ENCODE results near the gene AIFM1.
"Not testable (repeated sequence)": the region's sequence is repeated elsewhere in the genome, so short reads cannot be mapped to it uniquely, and the experiment has no call there.

AIFM1 gene

DNA sequence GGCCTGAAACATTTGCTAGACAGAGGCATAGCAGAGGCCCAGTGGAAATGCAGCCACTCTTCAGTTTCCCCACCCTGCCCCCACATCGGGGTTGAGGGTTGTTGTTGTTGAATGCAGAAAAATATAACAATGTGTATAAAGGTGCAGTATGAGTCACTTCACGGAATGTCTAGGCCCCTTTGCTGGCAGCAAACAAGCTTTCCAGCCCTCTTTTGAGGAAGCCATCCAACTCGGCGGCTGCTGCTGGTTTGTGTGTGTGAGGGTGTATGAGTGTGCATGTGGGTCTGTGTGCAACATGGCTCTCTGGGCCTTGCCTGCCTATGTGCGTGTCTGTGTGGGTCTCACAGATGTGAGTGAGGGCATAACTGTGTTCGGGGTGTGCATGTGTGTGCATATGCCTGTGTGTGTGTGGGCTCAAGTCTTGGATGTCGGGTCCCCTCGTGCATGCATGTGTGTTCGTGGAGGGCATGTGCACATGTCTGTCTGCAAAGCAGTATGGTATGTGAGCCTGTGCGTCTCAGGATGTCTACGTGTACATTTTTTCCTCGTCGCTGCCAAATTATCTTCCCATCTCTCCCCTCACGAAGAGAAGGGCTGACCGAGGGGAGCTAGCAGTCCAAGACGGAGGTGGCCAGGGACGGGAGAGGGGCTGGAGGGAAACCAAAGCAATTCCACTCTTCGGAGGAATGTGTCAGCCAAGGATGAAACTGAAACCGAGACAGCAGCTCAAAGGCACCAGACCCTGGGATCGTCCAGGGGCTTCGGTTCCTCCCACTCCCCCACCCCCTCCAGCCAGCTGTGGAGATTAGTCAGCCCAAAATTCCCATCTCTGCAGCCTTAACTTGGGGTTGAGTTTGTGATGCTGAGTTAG, 47.0 kb downstream of the AIFM1 start:
- DNase-seq: no peak

DNA sequence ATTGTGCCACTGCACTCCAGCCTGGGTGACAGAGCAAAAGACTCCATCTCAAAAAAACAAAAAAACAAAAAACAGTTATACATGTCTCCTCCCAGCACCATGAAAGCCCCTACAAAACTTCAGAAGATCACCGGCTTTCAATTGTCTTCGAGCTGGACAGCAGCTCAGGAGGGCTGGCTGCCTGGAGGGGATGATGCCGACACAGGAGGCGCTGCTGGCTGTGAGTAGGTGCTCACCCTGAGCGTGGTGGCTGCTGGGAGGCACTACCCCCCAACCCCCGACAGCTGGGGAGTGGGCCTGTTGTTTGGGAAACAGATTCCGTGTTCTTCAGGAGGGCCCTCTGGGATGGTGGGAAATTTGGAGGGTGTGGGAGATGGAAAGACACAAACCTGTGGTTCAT, 48.5 kb downstream of the AIFM1 start:
- DNase-seq: no peak

DNA sequence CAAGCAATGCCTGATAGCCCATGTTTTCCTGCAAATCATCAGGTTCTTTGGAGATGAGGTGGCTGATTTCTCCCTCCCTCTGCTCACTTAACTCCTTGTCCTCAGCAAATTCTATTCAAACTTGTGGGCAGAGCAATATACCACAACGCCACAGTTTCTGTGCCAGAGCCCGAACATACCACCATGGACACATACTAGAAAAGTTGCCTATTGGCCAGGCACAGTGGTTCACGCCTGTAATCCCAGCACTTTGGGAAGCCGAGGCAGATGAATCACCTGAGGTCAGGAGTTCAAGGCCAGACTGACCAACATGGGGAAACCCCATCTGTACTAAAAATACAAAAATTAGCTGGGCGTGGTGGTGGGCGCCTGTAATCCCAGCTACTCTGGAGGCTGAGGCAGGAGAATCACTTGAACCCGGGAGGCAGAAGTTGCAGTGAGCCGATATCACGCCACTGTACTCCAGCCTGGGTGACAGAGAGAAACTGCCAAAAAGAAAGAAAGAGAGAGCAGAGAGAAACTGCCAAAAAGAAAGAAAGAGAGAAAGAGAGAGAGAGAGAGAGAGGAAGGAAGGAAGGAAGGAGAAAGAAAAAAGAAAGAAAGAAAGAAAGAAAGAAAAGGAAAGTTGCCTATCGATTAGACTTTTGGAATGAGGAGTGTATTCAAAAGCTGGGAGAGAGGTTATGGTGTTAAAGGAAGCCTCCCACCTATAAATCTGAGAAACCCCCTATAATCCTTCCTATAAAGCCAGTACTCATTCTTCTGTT, 50.3 kb downstream of the AIFM1 start:
- DNase-seq: not testable (repeated sequence)

DNA sequence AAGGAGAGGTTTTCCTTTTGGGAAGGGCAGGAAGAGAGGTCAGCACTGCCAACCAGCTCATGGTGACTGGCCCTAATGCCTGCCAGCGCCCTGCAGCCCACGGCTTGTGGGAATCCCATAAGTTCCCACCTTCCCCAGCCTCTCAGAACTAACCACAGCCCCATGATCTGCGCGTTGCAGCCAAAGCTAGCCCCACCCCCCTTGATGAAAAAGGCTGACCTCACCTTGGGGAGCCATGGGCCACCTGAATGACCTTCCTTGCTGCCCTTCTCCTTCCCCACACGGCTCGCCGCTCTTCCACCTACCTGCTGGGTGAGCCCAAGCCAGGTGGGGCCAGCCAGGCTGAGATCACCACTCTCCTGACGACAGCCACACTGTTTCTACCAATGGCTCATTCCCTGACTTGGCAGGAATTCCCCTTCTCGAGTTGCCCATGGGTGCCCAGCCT, 51.5 kb downstream of the AIFM1 start:
- no peak for DNase-seq

DNA sequence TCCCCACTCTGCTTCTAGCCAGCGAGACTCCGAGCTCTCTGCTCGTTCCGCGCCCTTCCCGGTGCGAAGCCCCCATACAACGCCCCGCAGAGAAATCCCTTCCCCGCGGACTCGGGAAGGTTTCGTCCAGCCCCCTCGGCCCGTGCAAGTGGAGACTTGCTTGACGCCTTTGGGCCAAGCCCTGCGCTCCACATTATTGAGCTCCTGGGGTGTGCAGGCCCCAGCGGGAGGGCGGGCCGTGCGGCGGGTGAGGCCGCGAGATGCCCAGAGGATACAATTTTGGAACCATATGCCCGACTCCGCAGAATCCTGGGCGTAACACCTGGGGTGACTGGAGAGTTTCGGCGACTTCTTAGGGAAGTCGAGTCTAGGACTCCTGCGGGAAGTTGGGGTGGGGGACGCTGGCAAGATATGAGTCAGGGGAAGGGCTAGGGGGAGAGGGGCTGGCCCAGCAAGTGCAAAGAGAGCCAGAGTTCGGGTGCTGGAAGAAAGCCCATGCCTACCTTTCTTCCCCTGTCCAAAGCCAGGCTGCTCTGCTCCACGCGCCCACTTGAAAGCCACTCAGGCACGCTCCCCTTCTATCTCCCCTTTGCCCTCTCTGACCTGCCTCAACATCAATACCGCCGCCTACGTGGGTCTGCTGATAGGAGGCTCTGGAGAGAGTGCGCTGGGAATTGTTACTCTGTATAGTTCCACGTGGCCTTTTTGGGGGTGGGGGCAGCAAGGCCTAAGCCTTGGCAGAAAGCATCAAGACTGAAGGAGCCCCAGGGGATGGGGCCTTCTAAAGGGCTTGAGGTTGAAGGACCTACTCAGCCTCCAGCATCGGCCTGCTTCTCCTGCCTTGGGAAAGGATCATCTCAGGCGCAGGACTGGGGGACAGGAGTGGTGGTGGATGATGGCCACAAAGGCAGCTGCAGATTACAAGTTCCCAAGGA, 54.2 kb downstream of the AIFM1 start:
- no peak for DNase-seq

DNA sequence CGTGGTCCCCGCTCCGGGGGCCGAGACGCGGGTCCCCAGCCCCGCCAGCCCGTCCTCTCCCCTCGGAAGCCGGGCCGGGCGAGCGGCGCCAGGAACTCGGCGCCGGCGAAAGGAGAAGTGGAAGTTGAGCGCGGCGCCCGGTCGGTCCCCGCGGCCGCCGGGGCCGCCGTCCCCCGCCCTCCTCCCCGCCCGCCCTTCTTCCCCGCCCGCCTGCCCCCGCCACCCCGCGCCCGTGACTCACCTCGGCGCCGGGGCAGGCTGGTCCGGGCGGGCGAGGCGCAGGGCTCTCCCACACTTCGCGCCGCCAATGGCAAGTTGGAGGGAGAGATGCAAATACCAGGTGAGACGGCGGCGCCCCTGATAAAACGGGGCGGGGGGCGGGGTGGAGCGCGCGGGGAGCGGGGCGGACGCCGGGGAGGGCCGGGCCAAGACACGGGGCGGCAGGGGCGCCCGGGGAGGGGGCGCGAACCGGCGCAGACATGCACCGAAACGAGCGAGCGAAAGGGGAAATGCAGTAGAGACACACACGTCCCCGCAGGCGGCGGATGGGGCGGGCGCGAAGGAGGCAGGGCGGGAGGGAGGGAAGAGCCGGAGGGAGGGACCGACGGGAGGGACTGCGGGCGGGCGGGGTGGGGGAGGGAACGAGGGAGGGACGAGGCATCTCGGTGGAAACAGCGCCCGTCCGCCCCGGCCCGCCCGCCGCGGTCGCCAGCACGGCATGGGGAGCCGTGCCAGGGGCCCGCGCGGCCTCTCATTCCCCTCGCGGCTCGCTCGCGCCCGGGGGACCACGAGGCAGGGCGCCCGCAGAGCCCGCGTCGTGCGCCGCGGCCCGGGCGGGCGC, 55.0 kb downstream of the AIFM1 start, which contains the start of gene ELF4:
Gene ELF4, minus strand, starts transcription at position 119 of the 841 bp plus-strand sequence. CDS start 29,167 bp downstream, outside the sequence.
- DNase-seq: no peak

DNA sequence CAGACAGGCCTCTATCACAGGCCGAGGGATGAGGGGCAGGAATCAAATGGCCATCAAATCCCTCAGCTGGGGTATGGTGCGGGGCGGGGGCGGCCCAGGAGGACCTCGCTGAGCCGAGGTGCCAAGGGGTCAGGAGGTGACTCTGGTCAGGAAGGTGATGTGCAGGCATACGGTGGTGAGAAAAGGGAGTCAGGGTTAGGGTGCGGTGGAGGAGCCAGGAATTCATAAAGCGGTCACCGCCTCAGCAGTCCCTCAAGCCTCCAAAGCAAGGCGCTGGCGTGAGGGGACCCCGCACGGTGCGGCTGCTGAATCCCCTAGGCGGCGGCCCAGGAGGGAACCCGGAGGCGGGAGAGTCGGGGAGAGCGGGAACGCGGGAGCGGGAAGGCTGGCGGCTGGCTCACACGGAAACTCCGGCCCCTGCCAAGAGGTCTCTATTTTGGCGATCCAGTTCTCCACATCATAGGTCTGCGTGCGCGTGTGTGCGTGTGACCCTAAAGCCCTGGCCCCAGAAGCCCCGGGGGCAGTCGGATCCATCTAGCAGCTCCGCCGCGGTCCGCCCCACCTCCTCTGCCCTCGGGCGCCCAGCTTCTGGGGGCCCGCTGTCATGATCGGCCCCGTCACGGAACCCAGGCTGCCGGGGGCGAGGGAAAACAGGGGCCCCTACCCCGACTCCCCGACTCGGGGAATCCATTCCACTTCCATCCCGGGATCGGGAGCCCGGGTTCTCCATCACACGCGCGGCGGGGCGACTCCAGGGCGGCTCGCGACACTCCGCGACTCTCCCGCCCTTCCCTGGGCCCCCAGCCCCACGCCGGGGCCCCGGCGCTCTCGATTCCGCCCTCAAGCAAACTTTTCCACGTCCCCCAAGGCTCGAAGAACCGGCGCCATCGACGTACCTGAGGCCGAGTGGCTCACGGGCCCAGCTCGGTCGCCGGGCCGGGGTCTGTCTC, 55.9 kb downstream of the AIFM1 start:
- DNase-seq: no peak

DNA sequence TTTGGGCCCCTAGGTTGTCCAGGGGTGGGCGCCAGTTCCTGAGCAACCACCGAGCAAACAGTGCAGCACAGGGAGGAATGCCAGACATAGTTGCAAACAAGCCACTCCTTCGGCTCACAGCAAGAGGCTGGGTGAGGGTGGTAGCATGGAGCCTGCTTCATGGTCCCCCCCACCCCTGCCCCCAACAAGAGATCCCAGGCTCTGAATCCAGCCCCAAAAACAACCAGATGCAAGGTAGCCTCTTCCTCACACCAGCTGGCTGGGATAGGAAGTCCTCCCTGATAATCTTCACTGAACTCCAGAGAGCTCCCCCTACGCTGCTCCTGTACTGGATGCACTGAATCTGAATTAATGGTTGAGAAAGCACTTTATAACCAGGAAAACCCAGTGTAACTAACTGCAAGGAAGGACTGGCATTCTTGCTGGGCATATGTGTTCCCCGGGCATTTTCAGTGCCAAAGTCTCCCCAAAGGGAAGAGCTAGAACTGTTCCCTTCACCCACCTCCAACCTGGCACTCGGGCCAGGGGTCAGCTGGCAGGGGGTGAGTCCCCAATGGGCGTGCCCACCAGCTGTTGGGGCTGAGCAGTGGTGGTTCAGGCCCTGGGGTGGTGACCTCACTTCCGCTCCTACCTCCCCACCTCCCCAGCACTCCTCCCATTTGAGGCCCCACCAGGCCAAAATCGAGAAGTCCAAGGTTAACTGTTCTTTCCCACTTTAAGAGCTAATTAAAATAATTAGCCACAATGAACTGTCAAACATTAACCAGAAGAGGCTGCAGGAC, 56.8 kb downstream of the AIFM1 start:
- no peak for DNase-seq

DNA sequence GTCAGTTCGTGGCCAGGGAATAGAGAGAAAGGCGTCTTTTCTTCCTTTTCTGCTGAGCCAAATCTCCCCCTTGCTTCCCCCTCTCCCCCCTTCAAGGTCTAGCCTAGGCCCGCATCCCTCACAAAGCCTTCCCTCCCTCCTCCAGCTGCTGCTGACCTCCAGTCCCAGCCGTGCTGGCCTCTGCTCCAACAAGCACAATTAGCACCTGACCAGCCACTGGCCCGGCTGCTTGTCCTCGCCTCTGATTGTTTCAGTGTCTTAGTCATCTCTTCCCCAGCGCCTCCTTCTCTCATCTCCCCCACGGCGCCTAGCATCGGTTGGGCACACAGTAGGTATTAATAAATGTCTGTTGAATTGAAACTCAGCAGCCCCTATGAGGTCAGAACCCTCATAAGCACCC, 59.6 kb downstream of the AIFM1 start:
- DNase-seq: no peak

DNA sequence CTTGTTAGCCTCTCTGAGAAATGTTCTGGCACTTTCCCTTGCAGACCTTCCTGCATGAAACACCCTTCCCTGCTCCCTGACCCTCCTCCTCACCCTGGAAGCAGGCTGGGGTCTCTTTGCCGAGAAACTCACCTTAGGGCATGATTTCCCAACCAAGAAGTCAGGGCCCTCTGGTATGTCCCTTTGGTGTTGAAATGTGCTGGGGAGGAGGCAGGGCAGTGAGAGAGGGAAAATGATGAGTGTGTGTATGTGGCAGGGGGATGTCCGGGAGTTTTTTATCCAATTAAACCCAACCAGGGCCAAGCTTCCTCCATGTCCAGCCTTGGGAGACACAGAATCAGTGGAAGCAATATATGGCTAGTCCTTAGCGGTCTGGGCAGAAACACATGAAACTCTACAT, 60.4 kb downstream of the AIFM1 start:
- DNase-seq: no peak

DNA sequence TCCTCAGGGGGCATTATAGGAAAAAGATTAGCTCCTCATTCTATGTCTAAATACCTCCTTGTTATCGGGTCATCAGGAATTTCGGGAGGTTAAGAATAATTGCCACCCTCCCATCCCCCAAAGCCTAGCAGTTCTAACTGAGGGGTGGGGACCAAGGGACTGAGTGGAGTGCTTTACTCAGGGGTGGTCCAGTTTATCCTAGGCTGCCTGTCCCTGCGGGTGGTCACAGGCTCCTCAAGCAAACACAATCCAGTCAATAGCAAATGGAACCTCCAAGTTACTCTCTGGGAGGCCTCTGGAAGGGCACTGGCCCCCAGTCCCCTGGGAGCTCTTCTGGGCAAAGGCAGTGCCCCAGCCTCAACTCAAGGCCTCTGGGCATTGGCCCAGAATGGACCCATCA, 62.0 kb downstream of the AIFM1 start:
- DNase-seq: no peak

DNA sequence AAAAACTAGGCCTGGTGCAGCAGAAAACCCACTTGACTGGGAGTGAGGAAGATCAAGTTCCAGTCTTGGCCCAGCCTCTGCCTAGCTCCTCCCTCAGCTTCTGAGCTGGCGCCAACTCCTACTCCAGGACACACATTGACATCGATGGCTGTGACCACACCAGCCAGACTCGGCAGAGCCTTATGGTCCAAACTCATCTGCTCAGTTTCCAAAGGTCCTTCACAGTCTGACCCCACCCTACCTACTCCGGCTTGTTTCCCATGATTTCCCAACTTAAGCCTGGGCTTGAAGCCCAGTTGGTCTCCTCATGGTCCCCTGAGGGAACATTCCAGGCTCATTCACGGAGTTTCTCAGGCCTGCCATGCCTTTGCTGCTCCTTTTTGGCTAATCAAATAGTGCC, 65.5 kb downstream of the AIFM1 start:
- DNase-seq: no peak

DNA sequence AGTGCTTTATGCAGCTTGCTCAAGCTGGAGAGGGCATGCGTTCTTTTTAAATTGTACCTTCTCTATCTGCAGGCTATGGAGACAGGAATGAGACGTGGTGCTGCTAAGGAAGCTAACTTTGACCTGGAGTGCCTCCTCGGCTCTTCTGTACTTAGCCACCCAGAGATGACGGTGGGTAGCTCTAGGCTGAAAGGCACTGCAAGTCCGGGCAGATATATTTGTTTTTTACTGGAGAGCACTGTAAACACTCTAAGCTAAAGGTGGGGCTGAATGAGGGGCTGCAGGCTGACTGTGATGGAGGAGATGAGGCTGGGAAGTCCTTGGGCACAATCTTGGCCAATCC, 67.5 kb downstream of the AIFM1 start:
- DNase-seq: no peak

DNA sequence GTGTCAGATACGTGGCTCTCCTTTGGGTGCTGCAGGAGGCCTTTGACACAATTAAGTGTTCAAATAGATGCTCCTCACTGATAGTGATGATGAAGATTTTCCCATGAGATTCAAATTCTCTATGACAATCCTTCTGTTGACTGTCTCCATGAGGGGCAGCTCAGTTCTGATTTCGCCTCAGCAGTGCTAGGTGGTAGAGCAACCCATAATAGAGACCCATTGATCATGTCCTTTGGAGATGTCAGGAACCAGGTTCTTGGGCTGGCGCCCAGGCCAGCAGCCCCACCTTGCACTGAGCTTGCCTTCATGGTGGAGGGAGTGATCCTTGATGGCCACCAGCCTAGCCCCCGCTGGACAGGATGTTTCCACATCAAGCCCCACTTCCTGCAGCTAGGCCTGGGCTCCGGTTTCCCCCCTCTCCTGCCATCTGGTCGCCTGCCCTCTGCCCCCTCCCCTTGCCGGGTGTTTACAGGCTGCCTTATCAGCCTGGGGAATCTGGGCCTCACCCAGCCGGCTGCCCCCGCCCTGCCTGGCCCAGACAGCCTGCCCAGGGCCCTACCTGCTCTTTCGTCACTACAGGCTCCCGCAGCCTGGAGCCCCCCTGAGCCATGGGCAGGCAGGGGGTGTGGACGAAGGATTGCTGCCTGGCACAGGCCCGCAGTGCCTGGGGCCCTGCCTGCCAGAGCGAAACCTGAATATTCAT, 68.0 kb downstream of the AIFM1 start:
- peak; percentile 77 for DNase-seq

DNA sequence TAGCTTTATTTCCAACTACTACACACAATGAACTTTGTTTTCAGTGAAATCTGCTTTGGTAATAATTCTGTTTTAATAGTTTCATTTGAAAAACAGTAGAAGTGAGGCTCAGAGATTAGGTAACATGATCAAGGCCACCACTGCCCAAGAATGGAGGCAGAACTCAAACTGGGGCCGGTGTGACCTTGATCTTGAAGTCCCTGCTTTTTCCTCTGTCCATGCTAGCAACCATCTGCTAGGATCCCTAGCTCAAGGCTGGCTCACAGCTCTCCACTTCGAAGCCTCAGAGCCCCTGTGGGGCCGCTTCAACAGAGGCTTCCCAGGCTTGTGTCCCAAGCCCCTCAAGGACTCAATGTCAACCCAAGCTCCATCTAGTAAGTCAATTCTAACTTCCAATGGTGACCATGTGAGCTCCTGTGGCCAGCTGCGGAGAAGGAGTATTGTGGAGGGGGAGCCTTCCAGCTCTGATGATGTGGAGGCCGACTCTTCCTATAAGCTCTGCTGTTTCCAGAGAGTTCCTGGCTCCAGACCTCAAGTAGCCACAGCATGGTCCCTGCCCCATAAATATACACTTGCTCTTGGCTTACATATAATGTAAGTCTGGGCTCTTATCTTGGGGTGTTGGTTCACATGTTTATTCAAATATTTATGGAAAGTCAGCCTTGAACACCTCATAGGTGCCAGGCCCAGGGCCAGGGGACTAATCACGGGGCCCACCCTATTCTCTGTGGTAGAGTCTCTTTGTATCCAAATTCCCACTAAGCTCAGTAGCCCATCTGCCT, 70.2 kb downstream of the AIFM1 start:
- no peak for DNase-seq

DNA sequence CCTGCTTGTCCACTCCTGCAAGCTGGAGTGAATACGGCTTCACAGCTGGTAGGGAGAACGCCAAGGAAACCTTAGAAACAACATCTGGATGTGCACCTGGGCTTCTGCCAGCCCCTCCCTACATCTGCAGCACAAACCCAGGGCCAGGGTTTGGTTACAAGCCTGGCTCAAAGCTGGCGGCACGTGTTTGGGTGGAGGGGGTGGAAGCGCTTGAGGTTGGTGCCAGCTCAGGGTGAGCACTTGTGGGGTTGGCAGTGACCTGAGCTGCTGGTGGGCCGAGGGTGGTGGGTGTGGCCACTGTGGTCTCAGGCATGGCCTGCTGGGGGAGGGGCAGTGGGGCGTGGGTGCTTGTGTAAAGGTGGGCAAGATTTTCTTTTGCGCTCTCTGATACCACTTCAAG, 70.9 kb downstream of the AIFM1 start:
- no peak for DNase-seq

DNA sequence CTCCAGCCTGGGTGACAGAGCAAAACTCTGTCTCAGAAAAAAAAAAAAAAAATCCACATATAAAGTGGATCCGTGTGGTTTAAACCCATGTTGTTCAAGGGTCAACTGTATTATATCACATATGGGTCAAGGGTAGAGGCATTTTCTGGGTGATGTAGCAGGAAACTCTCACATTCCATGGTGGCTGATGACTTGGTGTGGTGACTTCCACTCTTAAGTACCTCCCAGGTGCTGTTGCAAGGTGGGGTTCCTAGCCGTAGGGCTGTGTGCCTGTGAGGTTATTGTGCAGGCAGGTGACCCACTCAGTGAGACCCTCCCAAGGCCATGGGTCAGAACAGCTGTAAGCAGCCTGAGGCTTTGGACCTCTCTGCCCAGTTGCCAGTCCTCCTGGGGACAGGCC, 72.4 kb downstream of the AIFM1 start:
- DNase-seq: no peak

DNA sequence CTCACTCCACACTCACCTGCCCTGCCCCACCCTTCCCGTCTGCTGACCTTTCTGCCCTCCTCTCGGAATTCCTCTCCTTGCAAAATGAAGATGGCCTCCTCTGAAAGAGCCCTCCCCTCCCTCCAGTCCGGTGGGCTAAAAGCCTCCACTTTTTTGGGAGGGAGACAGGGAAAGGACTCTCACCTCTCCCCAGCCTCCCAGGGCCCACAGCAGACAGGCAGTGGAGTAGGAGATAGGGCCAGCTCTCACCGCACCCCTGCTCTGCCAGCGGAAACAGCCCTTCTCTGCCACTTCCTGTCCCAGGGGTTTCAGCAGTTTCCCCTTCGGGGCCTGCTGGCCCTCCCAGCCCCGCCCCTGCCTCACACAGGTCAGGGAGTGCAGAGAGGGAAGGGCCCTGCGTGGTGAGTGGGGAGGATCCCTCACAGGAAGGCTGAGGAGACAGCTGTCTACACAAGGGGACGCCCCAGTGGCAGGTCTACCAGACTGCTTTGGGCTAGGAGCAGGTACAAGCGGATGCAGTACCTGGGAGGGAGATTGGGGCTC, 73.6 kb downstream of the AIFM1 start:
- DNase-seq: no peak

Data from islet precursor cell (in vitro differentiated cells).